Prostate gland (tissue), 2 donors: Measurements from ENCODE around the gene ISL1. TPM values are rescaled to one million over a fixed set of nuclear protein-coding genes. Genes with fewer than 3 reads are reported as not detected.
A peak's percentile ranks its signal among the peaks of the same experiment; 100 is the strongest.

Experiments
- DNase-seq: peaks from one replicate; pipeline ENCODE4 v3.0.0-alpha.2; 2019; ENCODE audit warnings: low spot score
- H3K27ac ChIP-seq, 2 donors: fragments of 200-600 bp; sonication (generic); 2 replicates each; pipeline ENCODE4 v1.5.1; 2017 to 2019
- H3K27me3 ChIP-seq: fragments of 200-600 bp; sonication (generic); replicated peaks from 2 replicates; pipeline ENCODE4 v1.5.1; 2019; ENCODE audit not compliant: insufficient read depth
- H3K36me3 ChIP-seq, 2 donors: fragments of 200-600 bp; sonication (generic); 1 replicate in 1 of 2; 2 replicates in 1 of 2; pipeline versions ENCODE4 v1.5.1 to v1.8.1; 2017 to 2019
- H3K4me1 ChIP-seq: fragments of 200-600 bp; sonication (generic); replicated peaks from 2 replicates; pipeline ENCODE4 v1.5.1; 2019
- H3K4me3 ChIP-seq, 2 donors: fragments of 200-600 bp; sonication (generic); 2 replicates each; pipeline ENCODE4 v1.5.1; 2017 to 2019
- H3K9me3 ChIP-seq: fragments of 200-600 bp; sonication (generic); 2 replicates; pipeline ENCODE4 v1.5.1; 2017
- CTCF ChIP-seq, 4 experiments: fragments of 200-600 bp in 2 of 4; fragments of 450-650 bp in 2 of 4; sonication (generic) in 2 of 4; IDR thresholded peaks; 1 replicate in 3 of 4; 2 replicates in 1 of 4; pipeline ENCODE4 v1.5.1; 2016 to 2019; ENCODE audit warnings: antibody characterized with exemption in 4 of 4, mild to moderate bottlenecking in 2 of 4, moderate library complexity in 2 of 4
- POLR2A ChIP-seq: fragments of 450-650 bp; IDR thresholded peaks from one replicate; pipeline ENCODE4 v1.6.1; 2016; ENCODE audit warnings: antibody characterized with exemption, mild to moderate bottlenecking
- POLR2AphosphoS5 ChIP-seq: sonication (generic); formaldehyde crosslinking; IDR thresholded peaks from one replicate; pipeline ENCODE4 v1.6.1; 2017; ENCODE audit warnings: antibody characterized with exemption
- WGBS: methylation state at CpG from one replicate; pipeline ENCODE4 v1.1.5; 2018; 5-methylcytosine and 5-hydroxymethylcytosine counted together
- intact Hi-C: fragments of 100-400 bp; cut with DNase I; formaldehyde crosslinking; loops from one replicate; pipeline ENCODE4 v1.14.2; 2022
- total RNA-seq, 2 donors: library from RNA; depleted of rRNA; stranded (reverse); fragments of >200 nt; gene quantifications; one replicate each; pipeline ENCODE4 v1.1.0, GENCODE V29; 2016

ISL1 gene
- total RNA-seq, 2 donors from 2014 or later, result 5.5 to 15.2 TPM

GRCh38 chr5:51381761-51382474 is 1.3 kb upstream of the ISL1 start:
- no peaks in the 10 kb centered on the region for H3K36me3 ChIP-seq
- H3K27ac ChIP-seq, result peak overlapping the region; percentile 83 to 90
- DNase-seq, result no peak
- 10% methylated on average over 19 of the region's 19 CpGs for WGBS
- H3K9me3 ChIP-seq, result no peaks in the 10 kb centered on the region
- TF ChIP-seq POLR2AphosphoS5, result no peak
- TF ChIP-seq POLR2A, result no peak
- no peak for TF ChIP-seq CTCF (IDR thresholded peaks at IDR 0.05)
- H3K4me1 ChIP-seq, result no peaks in the 10 kb centered on the region
- intact Hi-C loops, result loop anchor here (2.0 kb wide), 1 partner anchor 415 kb away; no protein-coding TSS in a partner anchor
- H3K4me3 ChIP-seq, result peak overlapping the region; percentile 42 to 51
- H3K27me3 ChIP-seq, result no peaks in the 10 kb centered on the region

GRCh38 chr5:51382521-51383130 is 622 bp upstream of the ISL1 start:
- Histone ChIP-seq H3K4me1 (no peaks in the 10 kb centered on the region), H3K27me3 (peaks cover 4% of the 10 kb centered on the region), H3K27ac (peak overlapping the region; percentile 83 to 90), H3K4me3 (peak overlapping the region; percentile 42 to 51), H3K9me3 (no peaks in the 10 kb centered on the region), H3K36me3 (no peaks in the 10 kb centered on the region)
- no peak for DNase-seq
- 2% methylated on average over 42 of the region's 45 CpGs for WGBS
- TF ChIP-seq POLR2A (no peak), POLR2AphosphoS5 (no peak)
- intact Hi-C loops, result loop anchor here (2.0 kb wide), 1 partner anchor 416 kb away; no protein-coding TSS in a partner anchor

- no peaks in the 10 kb centered on the region for H3K9me3 ChIP-seq
- no peak for DNase-seq
- no peaks in the 10 kb centered on the region for H3K36me3 ChIP-seq
- 15% methylated on average over 12 of the region's 12 CpGs for WGBS
- no peaks in the 10 kb centered on the region for H3K4me1 ChIP-seq
- intact Hi-C loops, result no loop called here
- TF ChIP-seq POLR2AphosphoS5, result no peak
- no peak for TF ChIP-seq POLR2A
- TF ChIP-seq CTCF (IDR thresholded peaks at IDR 0.05), result no peak
- peak overlapping the region; percentile 42 to 51 for H3K4me3 ChIP-seq
- peaks cover 6% of the 10 kb centered on the region for H3K27me3 ChIP-seq
- H3K27ac ChIP-seq, result peak overlapping the region; percentile 72 to 90
These were observed 1.1 kb downstream of the ISL1 start for GRCh38 chr5:51384281-51384840.

- intact Hi-C loops, result no loop called here
These were observed 2.0 kb downstream of the ISL1 start for GRCh38 chr5:51385216-51385615.

More at GRCh38 chr5:51385216-51385615, 2.0 kb downstream of the ISL1 start:
- no peak for DNase-seq
- H3K4me3 ChIP-seq, result peak overlapping the region; percentile 42 to 51
- H3K27me3 ChIP-seq, result peaks cover 10% of the 10 kb centered on the region
- no peaks in the 10 kb centered on the region for H3K9me3 ChIP-seq
- no peaks in the 10 kb centered on the region for H3K4me1 ChIP-seq
- peak overlapping the region; percentile 72 to 90 for H3K27ac ChIP-seq
- H3K36me3 ChIP-seq, result no peaks in the 10 kb centered on the region
- TF ChIP-seq CTCF (IDR thresholded peaks at IDR 0.05) (no peak), POLR2AphosphoS5 (no peak), POLR2A (no peak)
- 42% methylated on average over 5 of the region's 5 CpGs for WGBS
